H1 (cell line): ENCODE results near the gene SLC6A8. TPM values are rescaled to one million over a fixed set of nuclear protein-coding genes. Genes with fewer than 3 reads are reported as not detected.

Experiments used
- CTCF ChIA-PET: fragments of 300-600 bp; sonication (Branson Sonifier 250); formaldehyde crosslinking; loops from one replicate; lab custom pipeline; 2021; ENCODE audit not compliant: partially characterized antibody; lab: Charles Lee
- POLR2A ChIA-PET: fragments of 300-600 bp; sonication (Branson Sonifier 250); formaldehyde crosslinking; loops from one replicate; lab custom pipeline; 2021; ENCODE audit warnings: inconsistent platforms; ENCODE audit not compliant: partially characterized antibody; lab: Charles Lee
- DNase-seq, 2 experiments: peaks; one replicate each; pipeline versions ENCODE4 v3.0.0 to v3.0.0-alpha.2; 2010 to 2022; ENCODE audit warnings: low spot score in 2 of 2, low read depth in 1 of 2, mixed read lengths in 1 of 2
- FAIRE-seq: peaks from 2 replicates; lab custom pipeline; 2011; peaks lifted over from hg19 to GRCh38; lab: Jason Lieb, UNC
- H2AFZ ChIP-seq: 2 replicates; pipeline ENCODE4 v1.8.1; 2012; ENCODE audit warnings: low read length, inconsistent platforms
- H2AK5ac ChIP-seq: 2 replicates; pipeline ENCODE4 v1.6.1; 2013; ENCODE audit warnings: low read depth, low read length
- H2BK120ac ChIP-seq: replicated peaks from 2 replicates; pipeline ENCODE3; 2013; ENCODE audit warnings: low read depth, low read length, inconsistent platforms
- H2BK12ac ChIP-seq: 2 replicates; pipeline ENCODE4 v1.6.1; 2013; ENCODE audit warnings: low read depth, low read length
- H2BK15ac ChIP-seq: 2 replicates; pipeline ENCODE4 v1.6.1; 2013; ENCODE audit warnings: low read length
- H2BK20ac ChIP-seq: 2 replicates; pipeline ENCODE4 v1.6.1; 2013; ENCODE audit warnings: low read length
- H2BK5ac ChIP-seq: 2 replicates; pipeline ENCODE4 v1.6.1; 2013; ENCODE audit warnings: low read depth, low read length
- H3K14ac ChIP-seq: 2 replicates; pipeline ENCODE4 v1.6.1; 2013; ENCODE audit warnings: inconsistent platforms; ENCODE audit not compliant: insufficient read length
- H3K18ac ChIP-seq: 2 replicates; pipeline ENCODE4 v1.6.1; 2013; ENCODE audit warnings: low read length; ENCODE audit errors: extremely low read depth
- H3K23ac ChIP-seq: 2 replicates; pipeline ENCODE4 v1.6.1; 2013; ENCODE audit warnings: inconsistent platforms; ENCODE audit not compliant: insufficient read length
- H3K23me2 ChIP-seq: 2 replicates; pipeline ENCODE4 v1.6.1; 2013; ENCODE audit warnings: low read depth, low read length
- H3K27ac ChIP-seq: 2 replicates; pipeline ENCODE4 v1.6.1; 2011; ENCODE audit warnings: low read depth, low read length, inconsistent platforms
- H3K27me3 ChIP-seq, 4 experiments: replicated peaks in 1 of 4; 1 replicate in 1 of 4; 2 replicates in 3 of 4; pipeline versions ENCODE4 v1.6.1 to v1.8.1; 2011 to 2013; ENCODE audit warnings: low read length in 3 of 4, mild to moderate bottlenecking in 3 of 4, inconsistent platforms in 2 of 4, mixed read lengths in 2 of 4, moderate library complexity in 1 of 4; ENCODE audit not compliant: control insufficient read depth in 3 of 4, insufficient read depth in 3 of 4; ENCODE audit errors: extremely low read depth in 1 of 4
- H3K36me3 ChIP-seq, 4 experiments: 2 replicates each; pipeline versions ENCODE4 v1.6.1 to v1.8.1; 2011 to 2013; ENCODE audit warnings: mild to moderate bottlenecking in 4 of 4, low read length in 3 of 4, moderate library complexity in 2 of 4, control low read depth in 1 of 4, inconsistent platforms in 1 of 4; ENCODE audit not compliant: insufficient read depth in 4 of 4, control insufficient read depth in 2 of 4
- H3K4ac ChIP-seq: replicated peaks from 2 replicates; pipeline ENCODE3; 2013; ENCODE audit warnings: low read length, low read depth, mixed read lengths, inconsistent platforms; ENCODE audit not compliant: insufficient read length
- H3K4me1 ChIP-seq, 4 experiments: replicated peaks in 1 of 4; 1 replicate in 1 of 4; 2 replicates in 3 of 4; pipeline versions ENCODE4 v1.6.1 to v1.8.1; 2011 to 2013; ENCODE audit warnings: low read length in 3 of 4, inconsistent platforms in 2 of 4, mixed read lengths in 1 of 4; ENCODE audit not compliant: insufficient read depth in 4 of 4, control insufficient read depth in 3 of 4
- H3K4me2 ChIP-seq, 2 experiments: 2 replicates each; pipeline versions ENCODE4 v1.6.1 to v1.8.1; 2011 to 2013; ENCODE audit warnings: low read depth in 2 of 2, low read length in 2 of 2, control low read depth in 1 of 2, inconsistent platforms in 1 of 2, mild to moderate bottlenecking in 1 of 2; ENCODE audit not compliant: insufficient read depth in 1 of 2
- H3K4me3 ChIP-seq, 4 experiments: fragments of 200-600, 300-600 bp in 1 of 4; sonication (generic), shearing (Covaris generic), sonication (Bioruptor Twin) in 1 of 4; 2 replicates each; pipeline versions ENCODE4 v1.5.1 to v1.8.1; 2011 to 2016; ENCODE audit warnings: low read length in 4 of 4, low read depth in 3 of 4, control low read depth in 2 of 4, inconsistent platforms in 2 of 4, mild to moderate bottlenecking in 2 of 4, mixed read lengths in 1 of 4, moderate library complexity in 1 of 4; ENCODE audit not compliant: insufficient read depth in 2 of 4; ENCODE audit errors: extremely low read depth in 1 of 4
- H3K56ac ChIP-seq: replicated peaks from 2 replicates; pipeline ENCODE3; 2013; ENCODE audit warnings: low read depth, mild to moderate bottlenecking, mixed read lengths, low read length, inconsistent platforms; ENCODE audit not compliant: insufficient read length
- H3K79me1 ChIP-seq: 2 replicates; pipeline ENCODE4 v1.6.1; 2013; ENCODE audit warnings: low read depth, low read length, control low read depth
- H3K79me2 ChIP-seq, 2 experiments: 2 replicates each; pipeline versions ENCODE4 v1.6.1 to v1.8.1; 2012 to 2013; ENCODE audit warnings: low read length in 2 of 2, mild to moderate bottlenecking in 2 of 2, inconsistent platforms in 1 of 2; ENCODE audit not compliant: insufficient read depth in 2 of 2, control insufficient read depth in 1 of 2
- H3K9ac ChIP-seq, 4 experiments: replicated peaks in 1 of 4; 1 replicate in 1 of 4; 2 replicates in 3 of 4; pipeline versions ENCODE4 v1.6.1 to v1.8.1; 2011 to 2013; ENCODE audit warnings: low read depth in 3 of 4, low read length in 3 of 4, control low read depth in 2 of 4, mild to moderate bottlenecking in 2 of 4, moderate library complexity in 2 of 4, inconsistent platforms in 1 of 4; ENCODE audit errors: extremely low read depth in 1 of 4
- H3K9me3 ChIP-seq, 2 experiments: 2 replicates each; pipeline versions ENCODE4 v1.6.1 to v1.8.1; 2012 to 2013; ENCODE audit warnings: mild to moderate bottlenecking in 2 of 2, moderate library complexity in 2 of 2, control low read depth in 1 of 2, inconsistent platforms in 1 of 2, low read depth in 1 of 2, low read length in 1 of 2, mixed read lengths in 1 of 2; ENCODE audit not compliant: insufficient read depth in 2 of 2
- H4K20me1 ChIP-seq, 2 experiments: replicated peaks in 1 of 2; 2 replicates each; pipeline versions ENCODE3 to v1.8.1; 2011 to 2013; ENCODE audit warnings: inconsistent platforms in 2 of 2, low read length in 2 of 2, mild to moderate bottlenecking in 1 of 2; ENCODE audit not compliant: insufficient read depth in 2 of 2, control insufficient read depth in 1 of 2
- H4K5ac ChIP-seq: 2 replicates; pipeline ENCODE4 v1.6.1; 2013; ENCODE audit warnings: low read length, low read depth, mixed read lengths, inconsistent platforms; ENCODE audit not compliant: insufficient read length
- H4K8ac ChIP-seq: 2 replicates; pipeline ENCODE4 v1.8.0; 2013; ENCODE audit warnings: mild to moderate bottlenecking, moderate library complexity, low read length, inconsistent platforms; ENCODE audit not compliant: insufficient read depth; ENCODE audit errors: extremely low read depth
- H4K91ac ChIP-seq: replicated peaks from 2 replicates; pipeline ENCODE3; 2013; ENCODE audit warnings: low read length, mixed read lengths, inconsistent platforms; ENCODE audit not compliant: insufficient read length
- CHD1 ChIP-seq: IDR thresholded peaks from 2 replicates; pipeline ENCODE4 v1.6.1; 2012; ENCODE audit warnings: low read depth, low read length, improper control_type of control experiment
- CHD2 ChIP-seq: IDR thresholded peaks from 2 replicates; pipeline ENCODE4 v1.6.1; 2012; ENCODE audit warnings: low read length, improper control_type of control experiment
- EGR1 ChIP-seq: IDR thresholded peaks from 2 replicates; pipeline ENCODE4 v1.6.1; 2011; ENCODE audit warnings: low read depth, low read length, borderline replicate concordance
- FOSL1 ChIP-seq: IDR thresholded peaks from 2 replicates; pipeline ENCODE4 v1.6.1; 2011; ENCODE audit warnings: mild to moderate bottlenecking, low read depth, low read length, moderate library complexity; ENCODE audit not compliant: insufficient read depth
- GABPA ChIP-seq: IDR thresholded peaks from 2 replicates; pipeline ENCODE4 v1.6.1; 2011; ENCODE audit warnings: mild to moderate bottlenecking, low read length, moderate library complexity, borderline replicate concordance; ENCODE audit not compliant: insufficient read depth
- HDAC6 ChIP-seq: IDR thresholded peaks from one replicate; pipeline ENCODE4 v1.7.1; 2012; ENCODE audit warnings: low read depth, mild to moderate bottlenecking, inconsistent platforms, low read length, moderate library complexity
- JUN ChIP-seq: IDR thresholded peaks from 2 replicates; pipeline ENCODE4 v1.6.1; 2011; ENCODE audit warnings: low read depth, mild to moderate bottlenecking, improper control_type of control experiment, low read length
- NANOG ChIP-seq: IDR thresholded peaks from 2 replicates; pipeline ENCODE4 v1.6.1; 2011; ENCODE audit warnings: low read length, low read depth, mild to moderate bottlenecking, inconsistent platforms; ENCODE audit not compliant: insufficient read depth, poor library complexity, severe bottlenecking
- RBBP5 ChIP-seq: IDR thresholded peaks from 2 replicates; pipeline ENCODE4 v1.7.1; 2012; ENCODE audit warnings: low read depth, mild to moderate bottlenecking, inconsistent platforms, low read length, moderate library complexity, borderline replicate concordance
- TAF1 ChIP-seq: IDR thresholded peaks from 2 replicates; pipeline ENCODE4 v1.6.1; 2011; ENCODE audit warnings: mild to moderate bottlenecking, low read depth, low read length
- WGBS, 2 experiments: shearing (Covaris generic) in 1 of 2; methylation state at CpG; one replicate each; pipeline versions ENCODE4 v1.1.6 to v1.1.7; 2013 to 2015; ENCODE audit warnings: low lambda C conversion rate in 2 of 2, mixed read lengths in 2 of 2, inconsistent platforms in 1 of 2, low coverage in 1 of 2, missing lambda C conversion rate in 1 of 2; ENCODE audit not compliant: insufficient replicate concordance in 2 of 2, insufficient coverage in 1 of 2, insufficient read length in 1 of 2; ENCODE audit errors: extremely low coverage in 1 of 2, missing lambda C conversion rate in 1 of 2; 5-methylcytosine and 5-hydroxymethylcytosine counted together
- polyA plus RNA-seq, 7 experiments: library from polyadenylated mRNA; depleted of rRNA in 3 of 7; stranded (reverse) in 5 of 7; unstranded in 2 of 7; fragments of >200 nt in 5 of 7; fragments of 200-250 nt in 2 of 7; gene quantifications; 1 replicate in 5 of 7; 2 replicates in 1 of 7; 4 replicates in 1 of 7; pipeline versions ENCODE4 v1.2.1 to v1.2.3, GENCODE V29; 2011 to 2013; ENCODE audit warnings: missing spikeins in 2 of 7, mixed read lengths in 2 of 7
- total RNA-seq: library from RNA; stranded (reverse); fragmentation: NEBNext Ultra II Directional; extraction: Animal tissue kit (Norgen Biotek cat#: 25700); gene quantifications from 2 replicates; pipeline ENCODE4 v1.2.1, GENCODE V29; 2021

SLC6A8 gene
- total and polyA plus RNA-seq, 2 of the 8 experiments (the other 6 are each of a cell fraction or from before 2014, with no cell fraction given), result 87.7 to 94.7 TPM

DNA sequence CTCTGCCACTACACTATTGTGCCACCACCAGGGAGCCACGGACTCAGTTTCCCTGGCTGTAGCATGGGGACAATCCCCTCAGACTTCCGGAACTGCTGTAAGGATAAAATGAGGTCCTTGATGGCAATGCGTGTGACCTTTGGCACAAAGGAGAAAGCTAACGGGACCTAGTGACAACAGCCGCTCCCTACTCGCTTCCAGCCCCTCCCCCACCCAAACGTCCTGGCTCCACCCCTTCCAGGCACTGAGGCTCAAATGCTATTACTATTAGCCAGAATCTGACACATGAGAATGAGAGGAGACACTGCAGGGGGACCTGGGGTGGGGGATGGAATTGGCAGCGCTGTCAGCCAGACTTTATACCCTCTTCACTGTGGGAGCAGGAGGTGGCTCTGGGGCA lies 46.1 kb upstream of the SLC6A8 start:
- Histone ChIP-seq H3K27ac (no peak overlapping the region), H4K91ac (no peak overlapping the region), H3K79me1 (no peaks in the 10 kb centered on the region), H3K14ac (no peak overlapping the region), H2AFZ (no peak overlapping the region), H2BK15ac (no peak overlapping the region), H3K9ac (no peak overlapping the region), H3K27me3 (peaks cover 45 to 60% (median 58%) of the 10 kb centered on the region in 4 experiments), H3K79me2 (no peaks in the 10 kb centered on the region), H3K18ac (no peak overlapping the region), H2BK5ac (no peak overlapping the region), H3K56ac (no peak overlapping the region), H3K4me1 (peaks cover 0 to 18% (median 8%) of the 10 kb centered on the region in 4 experiments; a peak in 5 of 7 replicates), H3K23me2 (peaks cover 7% of the 10 kb centered on the region; the same call in 1 of the 2 replicates), H3K4ac (no peak overlapping the region), H2BK12ac (no peak overlapping the region), H3K23ac (no peak overlapping the region), H4K5ac (no peak overlapping the region), H2AK5ac (no peak overlapping the region), H2BK120ac (no peak overlapping the region), H3K9me3 (no peaks in the 10 kb centered on the region; a peak in 1 of 4 replicates), H3K4me3 (peak overlapping the region in 2 of 4 experiments; percentile 10 to 57; a peak in 4 of 8 replicates), H3K36me3 (no peaks in the 10 kb centered on the region), H4K20me1 (peaks cover 0 to 12% of the 10 kb centered on the region in 2 experiments), H3K4me2 (peak overlapping the region; percentile 63 to 89), H2BK20ac (no peak overlapping the region), H4K8ac (no peak overlapping the region)
- FAIRE-seq, result no peak
- TF ChIP-seq HDAC6 (no peak), CHD1 (no peak), FOSL1 (no peak), GABPA (no peak), RBBP5 (no peak), NANOG (no peak), TAF1 (no peak), CHD2 (no peak), JUN (no peak), EGR1 (no peak)
- ChIA-PET CTCF (interaction anchor here (0.6 to 21.6 kb wide), 6 partner anchors 10 to 117 kb away, joined by 3 to 408 read pairs (median 6); partner anchors contain the start of gene DUSP9), POLR2A (interaction anchor here (0.6 kb wide), 1 partner anchor 203 kb away, joined by 3 read pairs; no protein-coding TSS in a partner anchor)
- no peak for DNase-seq
- 23% methylated on average over 3 of the region's 8 CpGs; no CpG with 5 or more reads in 1 of the 2 experiments for WGBS, 2 experiments
